RWPE1 (cell line): ENCODE measurements around the gene RBP3.
A peak's percentile ranks its signal among the peaks of the same experiment; 100 is the strongest.

ENCODE experiments used
- CTCF ChIA-PET: fragments of 350-600 bp; sonication (Branson Sonifier 250); formaldehyde crosslinking; extraction: SDS; loops from one replicate; lab custom pipeline; 2021; lab: Yijun Ruan, JAX
- POLR2A ChIA-PET: fragments of 400-600 bp; formaldehyde crosslinking; extraction: SDS; loops from one replicate; lab custom pipeline; 2020; ENCODE audit warnings: antibody characterized with exemption; ENCODE audit not compliant: low non-redundant PET; lab: Yijun Ruan, JAX
- DNase-seq: peaks from one replicate; pipeline ENCODE4 v3.0.0; 2012; ENCODE audit warnings: low spot score
- H3K27ac ChIP-seq: fragments of 450-650 bp; 2 replicates; pipeline ENCODE4 v1.5.1; 2017
- CTCF ChIP-seq: fragments of 450-650 bp; conservative IDR thresholded peaks from 2 replicates; pipeline ENCODE4 v1.5.1; 2017; ENCODE audit warnings: low read depth, mild to moderate bottlenecking

Gene RBP3

GRCh38 chr10:47396311-47396717 lies 48.2 kb downstream of the RBP3 start:
- peak overlapping the region; percentile 68 for H3K27ac ChIP-seq

GRCh38 chr10:47397256-47397655 lies 49.1 kb downstream of the RBP3 start:
- POLR2A ChIA-PET: no interaction called here
- CTCF ChIA-PET: no interaction called here
- no peak for TF ChIP-seq CTCF
- peak overlapping the region; percentile 68 for H3K27ac ChIP-seq
- no peak for DNase-seq

More at GRCh38 chr10:47396311-47396717, 48.2 kb downstream of the RBP3 start:
- ChIA-PET CTCF (interaction anchor here (0.7 kb wide), 1 partner anchor 35 kb away, joined by 3 read pairs; no protein-coding TSS in a partner anchor), POLR2A (no interaction called here)
- peak; percentile 67 for DNase-seq
- TF ChIP-seq CTCF: no peak

GRCh38 chr10:47400251-47400650 lies 52.1 kb downstream of the RBP3 start:
- H3K27ac ChIP-seq: no peak overlapping the region
- no peak for DNase-seq
- TF ChIP-seq CTCF: no peak
- POLR2A ChIA-PET: no interaction called here
- CTCF ChIA-PET: interaction anchor here (0.5 kb wide), 1 partner anchor 1669 kb away, joined by 3 read pairs; no protein-coding TSS in a partner anchor

GRCh38 chr10:47400786-47401185 lies 52.6 kb downstream of the RBP3 start:
- TF ChIP-seq CTCF: no peak
- no peak for DNase-seq
- CTCF ChIA-PET: interaction anchor here (0.7 kb wide), 1 partner anchor 89 kb away, joined by 3 read pairs; no protein-coding TSS in a partner anchor
- H3K27ac ChIP-seq: 0 out of 2 replicates have a peak overlapping the region, but pooled peaks have one; percentile 1
- POLR2A ChIA-PET: no interaction called here

GRCh38 chr10:47401210-47401609 lies 53.0 kb downstream of the RBP3 start:
- ChIA-PET CTCF (interaction anchor here (0.7 kb wide), 1 partner anchor 89 kb away, joined by 3 read pairs; no protein-coding TSS in a partner anchor), POLR2A (no interaction called here)
- H3K27ac ChIP-seq: 0 out of 2 replicates have a peak overlapping the region, but pooled peaks have one; percentile 1
- no peak for DNase-seq
- TF ChIP-seq CTCF: no peak

- peak overlapping the region; percentile 86 for H3K27ac ChIP-seq
- CTCF ChIA-PET: interaction anchor here (0.6 kb wide), 1 partner anchor 20 kb away, joined by 3 read pairs; no protein-coding TSS in a partner anchor
- TF ChIP-seq CTCF: no peak
- no peak for DNase-seq
- POLR2A ChIA-PET: interaction anchor here (0.6 kb wide), 1 partner anchor 11 kb away, joined by 3 read pairs; no protein-coding TSS in a partner anchor
Measured at GRCh38 chr10:47401874-47402640, 53.9 kb downstream of the RBP3 start.
